ENCODE data around the gene FAM185A.
"Not testable (repeated sequence)": the region's sequence is repeated elsewhere in the genome, so short reads cannot be mapped to it uniquely, and the experiment has no call there.

Gene FAM185A

GRCh38 chr7:102748605-102749444, at the start of gene FAM185A:
Gene FAM185A, plus strand, starts transcription at chr7:102748999. Its CDS starts 209 bp downstream, at chr7:102749208.
- in situ Hi-C loops (cut with MboI; ENCODE audit: low sequenced_read_pairs), result not testable (repeated sequence)

GRCh38 chr7:102713011-102713690, 35.6 kb upstream of the FAM185A start:
- in situ Hi-C loops (cut with MboI; ENCODE audit: low sequenced_read_pairs), result not testable (repeated sequence)

GRCh38 chr7:102713691-102714080, 35.1 kb upstream of the FAM185A start:
- in situ Hi-C loops (cut with MboI; ENCODE audit: low sequenced_read_pairs), result not testable (repeated sequence)

GRCh38 chr7:102714774-102715522, 33.9 kb upstream of the FAM185A start:
- in situ Hi-C loops (cut with MboI; ENCODE audit: low sequenced_read_pairs), result not testable (repeated sequence)

GRCh38 chr7:102715718-102716117, 33.1 kb upstream of the FAM185A start:
- in situ Hi-C loops (cut with MboI; ENCODE audit: low sequenced_read_pairs), result not testable (repeated sequence)

GRCh38 chr7:102718491-102718890, 30.3 kb upstream of the FAM185A start:
- in situ Hi-C loops (cut with MboI; ENCODE audit: low sequenced_read_pairs), result not testable (repeated sequence)

- in situ Hi-C loops (cut with MboI; ENCODE audit: low sequenced_read_pairs), result not testable (repeated sequence)
Measured at GRCh38 chr7:102726170-102726569, 22.6 kb upstream of the FAM185A start.

- in situ Hi-C loops (cut with MboI; ENCODE audit: low sequenced_read_pairs), result not testable (repeated sequence)
Measured at GRCh38 chr7:102729670-102730069, 19.1 kb upstream of the FAM185A start.

GRCh38 chr7:102730431-102730830, 18.4 kb upstream of the FAM185A start:
- in situ Hi-C loops (cut with MboI; ENCODE audit: low sequenced_read_pairs), result not testable (repeated sequence)

GRCh38 chr7:102742002-102742771, 6.6 kb upstream of the FAM185A start:
- in situ Hi-C loops (cut with MboI; ENCODE audit: low sequenced_read_pairs), result not testable (repeated sequence)

- in situ Hi-C loops (cut with MboI; ENCODE audit: low sequenced_read_pairs), result not testable (repeated sequence)
Measured at GRCh38 chr7:102743861-102744260, 4.9 kb upstream of the FAM185A start.

GRCh38 chr7:102745494-102746288, 3.1 kb upstream of the FAM185A start:
- in situ Hi-C loops (cut with MboI; ENCODE audit: low sequenced_read_pairs), result not testable (repeated sequence)

- in situ Hi-C loops (cut with MboI; ENCODE audit: low sequenced_read_pairs), result not testable (repeated sequence)
Measured at GRCh38 chr7:102749445-102749786, 617 bp downstream of the FAM185A start.

- in situ Hi-C loops (cut with MboI; ENCODE audit: low sequenced_read_pairs), result not testable (repeated sequence)
Measured at GRCh38 chr7:102758227-102758626, 9.4 kb downstream of the FAM185A start.

GRCh38 chr7:102759934-102760333, 11.1 kb downstream of the FAM185A start:
- in situ Hi-C loops (cut with MboI; ENCODE audit: low sequenced_read_pairs), result not testable (repeated sequence)

- in situ Hi-C loops (cut with MboI; ENCODE audit: low sequenced_read_pairs), result not testable (repeated sequence)
Measured at GRCh38 chr7:102761234-102761633, 12.4 kb downstream of the FAM185A start.

- in situ Hi-C loops (cut with MboI; ENCODE audit: low sequenced_read_pairs), result not testable (repeated sequence)
Measured at GRCh38 chr7:102763295-102763905, 14.6 kb downstream of the FAM185A start.

- in situ Hi-C loops (cut with MboI; ENCODE audit: low sequenced_read_pairs), result not testable (repeated sequence)
Measured at GRCh38 chr7:102769657-102770192, 20.9 kb downstream of the FAM185A start.

GRCh38 chr7:102770467-102770866, 21.7 kb downstream of the FAM185A start:
- in situ Hi-C loops (cut with MboI; ENCODE audit: low sequenced_read_pairs), result not testable (repeated sequence)

Data from HL-60/S4 treated with retinoic acid at 250 ng/mL for 4 days and 3 days (cell line).